SKM-1 (cell line): ENCODE measurements around the gene TGFBRAP1.
"Not testable (repeated sequence)": the region's sequence is repeated elsewhere in the genome, so short reads cannot be mapped to it uniquely, and the experiment has no call there.

Experiments used
- DNase-seq: peaks from one replicate; lab custom pipeline; 2025; ENCODE audit not compliant: unreplicated experiment; lab: John Stamatoyannopoulos, UW

Gene TGFBRAP1

GRCh38 chr2:105283532-105283931 lies 46.0 kb downstream of the TGFBRAP1 start:
- DNase-seq: no peak

DNA sequence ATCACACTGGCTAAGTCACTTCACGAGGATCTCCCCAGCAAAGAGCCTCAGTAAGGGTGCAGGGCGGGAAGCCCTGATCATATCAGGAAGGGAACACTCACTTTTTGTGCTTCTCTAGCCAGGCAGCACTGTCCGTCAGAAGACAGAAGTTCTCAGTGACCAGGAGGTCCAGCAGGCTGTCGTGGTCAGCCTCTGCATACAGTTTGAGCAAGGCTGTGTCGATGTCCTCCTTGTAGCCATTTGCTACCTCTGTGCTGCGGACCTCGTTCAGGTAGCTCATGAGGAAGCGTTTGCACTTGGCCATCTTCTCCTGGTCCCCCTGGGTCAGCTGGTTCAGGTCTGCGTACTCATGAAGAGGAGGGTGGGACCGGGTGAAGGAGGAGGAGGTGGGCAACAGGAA lies 49.3 kb downstream of the TGFBRAP1 start:
- no peak for DNase-seq

DNA sequence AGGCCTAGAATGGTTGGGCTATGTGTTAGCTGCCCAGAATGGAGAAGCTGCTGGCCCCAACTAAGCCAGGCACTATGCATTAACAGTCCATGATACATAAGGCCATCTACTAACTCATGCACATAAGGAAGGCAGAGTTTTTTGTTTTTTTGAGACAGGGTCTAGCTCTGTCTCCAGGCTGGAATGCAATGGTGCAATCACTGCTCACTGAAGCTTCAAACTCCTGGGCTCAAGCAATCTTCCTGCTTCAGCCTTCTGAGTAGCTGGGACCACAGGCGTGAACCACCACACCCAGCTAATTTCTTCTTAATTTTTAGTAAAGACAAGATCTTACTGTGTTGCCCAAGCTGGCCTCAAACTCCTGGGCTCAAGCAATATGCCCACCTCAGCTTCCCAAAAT lies 50.4 kb downstream of the TGFBRAP1 start:
- DNase-seq: no peak

GRCh38 chr2:105278654-105279053 lies 50.9 kb downstream of the TGFBRAP1 start:
- no peak for DNase-seq

DNA sequence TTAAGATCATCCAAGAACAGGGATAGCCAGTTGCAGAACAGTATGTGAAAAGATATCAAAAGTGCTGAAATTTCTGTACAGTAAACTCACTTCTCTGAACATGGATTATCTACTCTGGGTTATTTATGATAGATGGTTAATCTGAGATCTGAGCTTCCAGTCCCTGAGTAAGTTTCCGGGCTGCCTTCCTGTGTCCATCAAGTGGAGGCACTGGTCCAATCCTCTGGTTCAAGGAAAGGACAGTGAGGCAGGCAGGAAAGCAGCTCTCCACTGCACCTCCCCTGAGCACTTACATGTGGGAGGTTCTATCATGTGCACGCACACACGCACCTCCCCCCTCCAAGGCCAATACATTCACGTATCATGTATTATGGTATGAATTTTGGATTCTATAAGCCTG lies 55.5 kb downstream of the TGFBRAP1 start:
- no peak for DNase-seq

GRCh38 chr2:105272176-105272575 lies 57.4 kb downstream of the TGFBRAP1 start:
- DNase-seq: no peak

DNA sequence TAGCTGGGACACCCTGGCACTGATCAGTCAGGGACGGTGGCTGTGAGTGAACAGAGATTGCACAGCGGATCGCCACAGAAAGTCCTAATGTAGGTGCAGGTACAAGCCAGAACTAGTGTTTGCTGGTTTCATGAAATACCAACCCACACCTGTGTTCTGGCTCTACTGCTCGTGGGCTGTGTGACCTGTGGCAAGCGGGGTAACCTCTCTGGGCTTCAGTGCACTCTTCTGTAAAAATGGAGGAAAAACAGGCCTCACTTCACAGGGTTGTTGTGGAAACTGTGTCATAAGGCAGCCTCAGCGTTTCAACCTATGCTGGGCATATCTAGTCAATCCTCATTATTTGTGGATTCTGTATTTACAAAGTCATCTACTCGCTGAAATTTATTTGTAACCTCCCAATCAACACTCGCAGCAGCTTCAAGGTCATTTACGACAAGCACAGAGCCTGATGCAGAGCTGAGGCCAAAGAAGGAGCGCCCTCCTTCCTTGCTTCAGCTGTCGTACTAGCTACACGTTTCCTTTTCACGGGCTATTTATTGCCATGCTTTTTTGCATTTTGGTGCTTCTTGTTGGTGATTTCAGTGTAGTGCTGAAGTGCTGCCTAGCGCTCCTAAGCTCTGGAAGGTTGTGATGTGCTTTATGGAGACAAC lies 58.0 kb downstream of the TGFBRAP1 start:
- no peak for DNase-seq

GRCh38 chr2:105269426-105269825 lies 60.1 kb downstream of the TGFBRAP1 start:
- no peak for DNase-seq

DNA sequence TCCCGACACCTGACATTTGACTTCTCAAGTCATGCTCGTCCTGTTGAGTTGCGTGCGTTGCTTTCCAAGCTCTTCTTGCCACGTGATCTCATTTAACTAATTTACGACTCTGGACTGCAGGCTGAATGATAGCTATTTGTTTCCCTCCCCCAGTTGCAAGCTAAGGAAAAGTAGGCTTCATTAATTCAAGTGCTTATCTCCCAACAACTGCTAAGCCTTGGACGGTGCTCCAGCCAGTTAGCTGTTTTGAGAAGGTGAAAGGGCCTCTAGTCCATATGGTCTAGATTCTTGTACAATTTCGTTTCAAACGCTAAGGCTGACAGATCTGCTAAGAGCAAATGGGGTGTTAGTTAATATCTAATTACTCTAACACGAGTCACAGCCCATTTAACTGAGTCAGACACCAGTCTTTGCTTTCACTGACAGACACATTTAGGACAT lies 66.9 kb downstream of the TGFBRAP1 start:
- no peak for DNase-seq

DNA sequence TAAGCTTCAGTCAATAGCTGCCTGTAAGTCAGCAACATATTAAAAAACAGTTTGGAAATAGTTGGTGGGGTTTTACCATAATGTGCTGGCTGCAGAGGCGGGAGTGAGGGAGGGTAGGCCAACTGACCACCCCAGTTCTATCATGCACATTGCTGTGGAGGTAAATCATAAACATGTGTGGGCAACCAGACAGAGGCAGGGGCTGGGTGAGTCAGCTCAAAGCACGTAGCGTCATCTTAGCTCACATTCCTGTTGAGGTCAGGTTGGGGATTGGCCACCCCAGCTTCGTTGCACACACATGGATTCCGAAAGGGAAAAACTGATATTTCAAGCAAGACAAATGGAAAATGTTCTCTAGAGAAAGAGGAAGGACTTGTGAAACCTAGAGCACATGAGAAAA lies 68.5 kb downstream of the TGFBRAP1 start:
- DNase-seq: no peak

DNA sequence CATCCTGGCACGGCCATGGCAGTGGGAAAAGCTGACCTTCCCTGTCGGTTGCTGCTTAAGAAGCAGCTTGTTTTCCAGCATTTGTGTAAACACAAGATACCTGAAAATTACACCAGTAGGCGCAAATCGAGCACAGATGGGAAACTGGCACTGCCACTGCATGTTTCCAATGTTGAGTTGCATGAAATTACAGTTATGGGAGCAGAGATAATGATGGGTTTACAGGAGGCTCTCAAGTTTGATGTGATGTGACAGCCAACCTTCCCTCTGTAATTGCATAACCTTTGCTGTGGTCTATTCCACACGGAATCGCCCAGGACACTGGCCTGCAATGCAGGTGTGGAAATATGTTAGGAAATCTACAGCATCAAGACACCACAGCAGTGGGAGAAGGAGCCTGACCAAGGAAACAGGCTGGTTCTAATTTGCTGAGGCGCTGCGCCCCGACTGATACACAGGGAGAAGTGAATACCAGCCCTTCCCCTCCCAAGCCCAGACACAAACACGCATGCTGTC lies 70.6 kb downstream of the TGFBRAP1 start:
- no peak for DNase-seq

DNA sequence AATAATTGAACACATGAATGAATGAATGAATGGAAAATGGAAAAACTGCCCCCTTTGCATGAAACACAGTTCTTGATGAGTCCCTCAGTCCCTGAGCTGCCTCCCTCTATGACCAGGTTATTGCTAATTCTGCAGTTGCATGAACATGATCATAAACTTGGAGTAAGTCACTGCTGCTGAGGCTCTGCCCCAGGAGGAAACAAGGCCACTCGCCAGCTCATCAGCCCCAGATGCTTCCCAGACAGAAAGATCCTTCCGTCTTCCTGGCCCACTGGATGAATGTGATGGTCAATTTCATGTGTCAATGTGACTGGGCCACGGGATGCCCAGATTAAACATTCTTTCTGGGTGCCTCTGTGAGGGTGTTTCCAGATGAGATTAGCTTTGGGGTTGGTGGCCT lies 71.6 kb downstream of the TGFBRAP1 start:
- DNase-seq: no peak

GRCh38 chr2:105256431-105257047 lies 73.0 kb downstream of the TGFBRAP1 start:
- DNase-seq: no peak

- no peak for DNase-seq
Measured at GRCh38 chr2:105255979-105256378, 73.6 kb downstream of the TGFBRAP1 start.

DNA sequence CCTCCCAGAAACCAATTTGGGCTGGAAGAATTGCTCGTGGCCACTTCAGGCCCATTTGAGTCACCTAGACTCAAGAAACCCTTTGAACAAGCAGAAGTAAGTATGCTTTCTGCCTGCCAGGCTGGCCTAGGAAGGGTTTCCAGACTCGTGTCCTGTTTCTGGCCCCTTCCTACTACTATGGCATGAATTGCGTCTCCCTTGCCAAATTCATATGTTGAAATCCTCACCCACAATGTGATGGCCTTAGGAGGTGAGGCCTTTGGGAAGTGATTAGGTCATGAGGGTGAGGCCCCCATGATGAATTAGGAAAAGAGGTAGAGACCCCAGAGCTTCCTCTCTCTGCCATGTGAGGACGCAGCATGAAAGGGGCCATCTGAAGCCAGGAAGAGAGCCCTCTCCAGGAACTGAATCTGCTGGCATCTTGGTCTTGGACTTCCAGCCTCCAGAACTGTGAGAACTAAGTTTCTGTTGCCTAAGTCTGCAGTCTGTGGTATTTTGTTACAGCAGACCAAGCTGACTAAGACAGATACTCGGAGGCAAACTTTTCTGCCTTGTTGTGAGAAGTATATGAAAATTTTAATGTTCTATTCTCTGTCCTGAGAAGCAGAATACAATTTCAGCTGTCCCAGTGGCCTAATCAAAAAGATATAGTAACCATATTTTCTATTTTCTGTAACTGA lies 74.9 kb downstream of the TGFBRAP1 start:
- peak; percentile 80 for DNase-seq

GRCh38 chr2:105252271-105252670 lies 77.3 kb downstream of the TGFBRAP1 start:
- DNase-seq: no peak

GRCh38 chr2:105251016-105251648 lies 78.4 kb downstream of the TGFBRAP1 start:
- DNase-seq: not testable (repeated sequence)

DNA sequence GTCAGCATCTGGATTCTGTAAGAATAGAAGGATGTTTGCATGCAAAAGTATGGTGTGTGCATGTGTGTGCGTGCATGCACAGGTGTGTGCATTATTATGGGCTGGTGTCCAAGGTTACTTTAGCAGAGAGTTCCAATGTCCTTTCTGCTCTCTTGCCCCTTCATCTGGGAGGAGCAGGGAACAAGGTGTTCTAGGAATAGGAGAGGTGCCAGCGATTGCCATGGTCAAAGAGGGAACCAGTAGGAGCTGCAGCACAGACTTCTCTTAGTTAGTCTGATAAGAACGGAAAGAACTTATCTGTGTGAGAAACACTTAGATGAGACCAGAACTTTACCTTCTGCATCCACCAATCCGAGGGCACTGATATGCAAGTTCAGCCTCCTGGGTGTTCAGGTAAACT lies 79.6 kb downstream of the TGFBRAP1 start:
- no peak for DNase-seq

DNA sequence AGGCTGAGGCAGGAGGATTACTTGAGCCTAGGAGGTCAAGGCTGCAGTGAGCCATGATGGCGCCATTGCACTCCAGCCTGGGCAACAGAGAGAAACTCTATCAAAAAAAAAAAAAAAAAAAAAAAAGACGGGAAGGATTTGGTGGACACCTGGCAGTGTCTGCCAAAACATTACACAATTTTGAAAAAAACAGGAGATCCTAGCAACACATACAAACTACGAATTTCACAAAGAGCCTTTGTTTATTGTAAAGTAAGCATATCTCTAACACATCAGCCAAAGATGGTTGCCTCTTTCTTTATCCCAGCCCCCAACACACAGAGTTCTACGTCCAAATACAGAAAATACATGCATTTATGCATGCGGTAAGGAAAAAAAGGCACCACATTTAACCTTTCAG lies 80.4 kb downstream of the TGFBRAP1 start:
- DNase-seq: no peak

- DNase-seq: no peak
Measured at GRCh38 chr2:105248316-105249070, 81.0 kb downstream of the TGFBRAP1 start.

- peak; percentile 25 for DNase-seq
Measured at GRCh38 chr2:105244451-105244850, 85.1 kb downstream of the TGFBRAP1 start.
